CD4-positive, alpha-beta T cell treated with Interferon alpha-2 for 1 hour (primary cell): ENCODE results near the gene ETS2.
A peak's percentile ranks its signal among the peaks of the same experiment; 100 is the strongest.
"Not testable (repeated sequence)": the region's sequence is repeated elsewhere in the genome, so short reads cannot be mapped to it uniquely, and the experiment has no call there.

Experiments used
- DNase-seq, 2 donors: peaks; one replicate each; pipeline ENCODE4 v3.0.0-alpha.2; 2020 to 2022

Gene ETS2

DNA sequence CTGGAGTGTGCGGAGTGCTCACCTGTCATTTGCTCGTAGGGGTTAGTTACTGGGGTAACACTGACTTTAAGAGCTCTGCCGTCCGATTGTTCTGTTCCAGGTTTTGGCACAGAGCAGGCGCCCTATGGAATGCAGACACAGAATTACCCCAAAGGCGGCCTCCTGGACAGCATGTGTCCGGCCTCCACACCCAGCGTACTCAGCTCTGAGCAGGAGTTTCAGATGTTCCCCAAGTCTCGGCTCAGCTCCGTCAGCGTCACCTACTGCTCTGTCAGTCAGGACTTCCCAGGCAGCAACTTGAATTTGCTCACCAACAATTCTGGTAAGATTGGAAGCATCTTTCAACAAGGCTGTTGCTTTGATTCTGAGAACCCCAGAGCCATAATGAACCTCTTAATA is 12.6 kb downstream of the ETS2 start:
- DNase-seq, result no peak

DNA sequence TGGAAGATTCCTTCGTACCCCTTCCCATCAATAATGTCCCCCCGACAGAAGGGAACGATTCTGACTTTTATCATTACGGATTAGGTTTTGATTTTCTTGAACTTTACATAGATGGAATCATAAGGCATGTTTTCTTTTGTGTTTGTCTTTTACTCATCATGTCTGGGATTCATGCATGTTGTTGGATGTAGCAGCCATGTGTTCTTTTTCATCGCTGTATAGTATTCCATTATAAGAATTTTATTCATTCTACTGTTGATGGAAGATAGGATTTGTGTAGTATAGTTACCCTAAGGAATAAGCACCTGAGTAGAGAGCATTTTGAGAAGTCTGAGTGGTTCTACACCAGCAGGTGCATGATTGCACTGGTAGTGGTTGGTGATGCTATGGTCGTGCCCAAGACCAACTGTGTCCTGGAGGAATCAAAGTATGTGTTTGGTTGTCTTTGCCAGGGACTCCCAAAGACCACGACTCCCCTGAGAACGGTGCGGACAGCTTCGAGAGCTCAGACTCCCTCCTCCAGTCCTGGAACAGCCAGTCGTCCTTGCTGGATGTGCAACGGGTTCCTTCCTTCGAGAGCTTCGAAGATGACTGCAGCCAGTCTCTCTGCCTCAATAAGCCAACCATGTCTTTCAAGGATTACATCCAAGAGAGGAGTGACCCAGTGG is 13.5 kb downstream of the ETS2 start:
- no peak for DNase-seq

- no peak for DNase-seq
These were observed 14.0 kb downstream of the ETS2 start for GRCh38 chr21:38819719-38820159.

DNA sequence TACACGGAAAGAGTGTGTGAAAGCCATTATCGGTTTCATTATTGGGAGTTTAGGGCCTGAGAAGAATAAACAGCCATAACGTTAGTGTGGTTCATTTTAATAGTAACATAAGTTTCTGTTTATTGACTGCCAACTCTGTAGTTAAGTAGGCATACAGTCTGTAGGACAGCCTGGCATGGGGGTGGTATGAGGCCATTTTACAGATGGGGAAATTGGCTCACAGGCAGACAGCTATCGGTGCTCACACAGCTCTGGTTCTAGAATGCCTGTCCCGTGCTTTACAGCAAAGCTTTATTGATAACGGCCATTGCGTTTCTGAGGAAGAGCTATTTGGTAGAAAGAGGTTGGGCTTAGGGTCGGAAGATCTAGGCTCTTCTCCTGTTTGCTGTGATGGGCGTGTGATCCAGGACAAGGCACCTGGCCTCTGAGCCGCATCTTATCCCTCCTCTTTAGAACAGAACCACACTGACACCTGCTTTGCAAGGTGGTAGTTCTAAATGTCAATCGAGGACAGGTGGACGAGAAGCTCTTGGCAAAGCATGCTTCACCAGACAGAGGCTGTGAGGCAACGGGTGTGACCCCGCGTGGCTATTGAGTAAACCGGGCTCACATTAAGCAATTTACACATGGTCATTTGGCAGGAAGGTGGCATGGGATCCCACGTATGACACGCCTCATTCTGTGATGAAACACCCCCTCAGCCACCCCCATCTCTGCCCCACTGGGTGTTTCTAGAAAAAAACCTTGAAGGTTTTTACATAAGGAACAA is 14.9 kb downstream of the ETS2 start:
- DNase-seq, result peak in 1 of 2 donors; percentile 54

GRCh38 chr21:38821248-38821647 is 15.5 kb downstream of the ETS2 start:
- no peak for DNase-seq

DNA sequence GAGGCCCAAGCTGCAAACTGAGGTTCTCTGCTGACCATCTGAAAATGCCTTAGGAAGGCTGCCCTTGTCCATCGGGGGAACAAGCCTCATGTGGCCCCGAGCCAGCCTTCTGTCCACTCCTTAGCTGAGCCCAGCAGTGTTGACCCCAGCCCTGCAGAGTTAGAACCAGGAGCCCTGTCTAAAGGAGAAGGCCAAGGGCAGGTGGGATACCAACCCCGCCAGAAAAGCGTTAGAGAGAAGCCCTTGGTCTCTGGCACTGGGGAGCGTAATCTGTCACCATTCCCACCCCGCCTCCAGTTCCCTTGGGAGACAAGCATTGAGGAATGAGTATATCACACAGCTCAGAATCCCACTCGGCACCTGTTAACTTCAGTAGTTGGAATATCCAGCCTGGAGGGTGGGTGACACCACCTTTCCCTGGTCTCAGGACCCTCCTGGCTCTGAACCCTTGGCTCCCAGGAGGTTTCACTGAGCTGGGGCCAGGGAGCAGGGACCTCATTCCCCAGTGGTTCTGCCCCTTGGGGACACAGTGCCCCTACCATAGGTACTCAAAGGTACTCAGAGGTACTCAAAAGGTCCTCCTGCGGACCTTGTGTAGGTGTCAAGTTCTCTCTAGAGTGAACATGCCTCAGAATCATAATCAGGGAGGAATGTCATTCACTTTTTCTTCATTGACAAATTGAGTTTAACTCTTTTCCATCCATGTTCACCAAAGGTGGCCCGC is 16.4 kb downstream of the ETS2 start:
- DNase-seq, result no peak

- DNase-seq, result no peak
These were observed 17.1 kb downstream of the ETS2 start for GRCh38 chr21:38822778-38823238.

- DNase-seq, result no peak
These were observed 18.0 kb downstream of the ETS2 start for GRCh38 chr21:38823737-38824123.

DNA sequence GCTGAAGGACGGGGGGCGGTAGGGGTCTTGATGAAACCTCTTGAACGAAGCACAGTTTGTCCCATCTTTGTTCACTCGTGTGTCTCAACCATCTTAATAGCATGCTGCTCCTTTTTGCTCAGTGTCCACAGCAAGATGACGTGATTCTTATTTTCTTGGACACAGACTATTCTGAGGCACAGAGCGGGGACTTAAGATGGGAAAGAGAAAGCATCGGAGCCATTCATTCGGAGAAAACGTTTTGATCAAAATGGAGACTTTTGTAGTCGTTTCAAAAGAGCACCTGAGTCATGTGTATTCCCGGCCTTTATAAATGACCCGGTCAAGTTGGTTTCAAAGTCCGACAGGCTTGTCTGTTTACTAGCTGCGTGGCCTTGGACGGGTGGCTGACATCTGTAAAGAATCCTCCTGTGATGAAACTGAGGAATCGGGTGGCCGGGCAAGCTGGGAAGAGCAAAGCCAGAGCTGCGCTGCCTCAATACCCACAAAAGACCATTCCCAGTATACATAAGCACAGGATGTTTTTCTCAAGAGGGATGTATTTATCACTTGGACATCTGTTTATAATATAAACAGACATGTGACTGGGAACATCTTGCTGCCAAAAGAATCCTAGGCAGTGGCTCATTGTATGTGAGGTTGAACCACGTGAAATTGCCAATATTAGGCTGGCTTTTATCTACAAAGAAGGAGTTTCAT is 18.5 kb downstream of the ETS2 start:
- no peak for DNase-seq

GRCh38 chr21:38825269-38825668 is 19.5 kb downstream of the ETS2 start:
- DNase-seq, result no peak

- no peak for DNase-seq
These were observed 20.2 kb downstream of the ETS2 start for GRCh38 chr21:38825921-38826320.

- not testable (repeated sequence) for DNase-seq
These were observed 22.4 kb downstream of the ETS2 start for GRCh38 chr21:38828111-38828510.

DNA sequence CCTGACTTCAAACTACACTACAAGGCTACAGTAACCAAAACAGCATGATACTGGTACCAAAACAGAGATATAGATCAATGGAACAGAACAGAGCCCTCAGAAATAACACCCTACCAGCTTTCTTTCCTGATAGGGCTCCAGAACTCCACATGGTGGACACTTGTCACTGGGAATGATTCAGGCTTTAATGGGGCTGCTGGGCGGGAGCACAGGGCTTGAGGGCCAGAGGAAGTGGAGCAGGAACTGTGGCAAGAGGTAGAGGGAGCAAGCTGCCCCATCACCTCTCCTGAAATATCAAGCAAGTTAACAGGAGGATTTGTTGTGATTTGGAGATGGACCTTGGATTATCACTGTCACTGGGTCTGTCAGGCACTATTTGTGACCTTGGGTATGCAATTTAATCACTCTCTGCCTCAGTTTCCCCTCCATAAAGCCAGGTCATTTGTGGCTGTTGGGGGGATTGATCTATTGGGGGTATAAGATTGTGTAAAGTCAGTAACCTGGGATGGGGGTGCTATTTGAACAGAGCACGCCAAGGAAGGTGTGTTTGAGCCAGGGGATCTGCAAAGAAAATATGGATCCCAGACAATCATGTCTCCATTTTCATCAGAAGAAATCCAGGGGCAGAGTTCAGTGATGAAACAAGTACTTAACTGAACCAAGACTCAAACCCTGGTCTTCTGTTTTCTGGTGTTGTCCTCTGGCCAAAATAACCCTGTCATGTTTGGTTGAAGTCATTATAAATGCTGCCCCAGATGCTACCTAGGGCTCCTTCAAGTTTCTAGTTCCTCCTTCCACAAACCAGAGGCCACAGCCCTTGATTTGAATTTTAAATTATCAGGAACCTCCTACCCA is 25.2 kb downstream of the ETS2 start:
- no peak for DNase-seq

DNA sequence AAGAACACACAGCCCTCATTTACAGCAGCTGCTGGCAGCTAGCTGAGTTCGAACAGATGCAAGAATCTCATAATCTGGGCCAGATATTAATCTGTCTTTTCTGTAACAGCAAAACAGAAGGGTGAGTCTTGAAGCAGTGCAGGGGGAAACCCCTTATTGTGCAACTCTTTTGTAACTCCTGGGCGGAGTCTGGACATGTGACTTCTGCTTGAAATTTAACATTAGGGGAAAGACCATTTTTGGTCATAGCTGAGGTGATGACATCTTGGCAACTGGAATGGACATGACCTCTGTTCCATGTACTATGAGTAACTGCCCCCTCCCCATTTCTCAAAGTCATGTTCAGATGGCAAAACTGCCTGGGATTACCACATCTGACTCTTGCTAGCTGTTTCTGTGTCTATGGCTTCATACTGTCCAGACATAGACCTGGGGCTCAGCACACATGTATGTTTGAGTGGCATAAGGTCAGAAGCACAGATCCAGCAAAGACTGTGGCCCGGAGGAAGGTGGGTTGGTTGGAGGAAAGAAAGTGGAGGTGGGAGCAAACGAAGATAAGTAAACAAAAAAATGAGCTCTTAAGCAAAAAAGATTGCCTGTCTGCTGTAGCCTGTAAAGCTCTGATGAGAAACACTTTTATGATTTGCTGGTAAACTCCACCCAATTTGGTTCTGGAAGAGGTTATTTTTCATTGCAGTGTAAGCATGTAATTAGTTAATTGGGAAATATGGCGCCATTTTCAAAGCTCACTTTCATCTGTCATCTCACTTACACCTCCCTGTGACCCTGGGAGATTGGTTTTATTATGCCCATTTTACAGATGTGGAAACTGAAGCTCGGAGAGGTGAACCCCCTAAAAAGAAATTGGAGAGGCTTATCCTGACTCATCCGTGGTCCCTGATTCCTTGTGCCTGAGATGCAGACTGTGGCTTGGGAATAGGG is 26.1 kb downstream of the ETS2 start:
- peak; percentile 64 to 83 for DNase-seq

DNA sequence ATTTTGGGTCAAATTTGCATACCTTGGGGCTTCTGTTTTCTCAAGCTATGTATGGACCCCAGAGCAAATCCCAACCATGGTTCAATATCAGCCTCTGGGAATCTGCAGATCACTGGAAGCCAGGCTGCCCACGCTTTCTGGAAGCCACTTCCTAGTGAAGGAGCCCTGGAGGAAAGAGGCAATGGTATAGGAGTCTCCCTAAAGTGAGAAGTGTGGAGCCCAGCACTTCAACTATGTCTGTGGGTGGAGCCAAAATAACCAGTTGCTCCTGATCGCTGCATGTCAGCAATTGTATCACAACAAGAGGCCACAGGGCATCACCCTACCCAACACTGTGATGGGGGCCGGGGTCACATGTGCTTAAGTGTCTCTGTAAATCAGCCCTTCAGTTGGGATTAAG is 26.9 kb downstream of the ETS2 start:
- no peak for DNase-seq

DNA sequence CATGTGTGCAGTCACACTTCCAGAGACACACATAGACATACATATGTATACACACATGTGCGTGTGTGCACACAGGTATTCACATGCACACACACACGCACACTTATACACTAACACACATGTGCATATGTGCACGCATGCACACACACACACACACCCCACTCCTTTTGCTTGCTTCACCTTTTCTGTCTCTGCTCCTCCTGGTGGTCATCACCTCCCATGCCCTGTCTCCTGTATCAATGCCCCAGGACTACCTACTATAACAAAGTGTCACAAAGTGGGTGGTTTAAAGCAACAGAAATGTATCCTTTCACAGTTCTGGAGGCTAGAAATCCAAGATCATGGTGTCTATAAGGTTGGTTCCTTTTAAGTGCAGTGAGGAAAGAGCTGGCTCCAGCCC is 27.4 kb downstream of the ETS2 start:
- no peak for DNase-seq

DNA sequence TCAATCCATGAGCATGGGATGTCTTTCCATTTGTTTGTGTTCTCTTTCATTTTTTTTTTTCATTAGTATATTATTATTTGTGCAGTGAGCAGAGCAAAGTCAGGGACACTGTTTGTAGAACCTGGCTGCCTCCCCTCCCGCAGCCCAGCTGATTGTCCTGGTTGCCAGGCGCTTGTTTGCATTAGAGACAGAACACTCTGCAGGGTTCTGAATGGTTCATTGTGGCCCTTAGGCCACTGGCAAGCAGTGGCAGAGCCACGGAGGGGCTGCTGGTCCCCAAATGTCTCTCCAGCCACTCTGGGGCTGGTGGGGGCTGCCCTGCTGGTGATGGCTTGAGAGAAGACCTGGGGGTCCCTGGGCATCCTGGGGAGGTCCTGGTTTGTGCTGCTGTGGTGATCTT is 29.0 kb downstream of the ETS2 start:
- no peak for DNase-seq

- DNase-seq, result no peak
These were observed 32.2 kb downstream of the ETS2 start for GRCh38 chr21:38837806-38838461.

DNA sequence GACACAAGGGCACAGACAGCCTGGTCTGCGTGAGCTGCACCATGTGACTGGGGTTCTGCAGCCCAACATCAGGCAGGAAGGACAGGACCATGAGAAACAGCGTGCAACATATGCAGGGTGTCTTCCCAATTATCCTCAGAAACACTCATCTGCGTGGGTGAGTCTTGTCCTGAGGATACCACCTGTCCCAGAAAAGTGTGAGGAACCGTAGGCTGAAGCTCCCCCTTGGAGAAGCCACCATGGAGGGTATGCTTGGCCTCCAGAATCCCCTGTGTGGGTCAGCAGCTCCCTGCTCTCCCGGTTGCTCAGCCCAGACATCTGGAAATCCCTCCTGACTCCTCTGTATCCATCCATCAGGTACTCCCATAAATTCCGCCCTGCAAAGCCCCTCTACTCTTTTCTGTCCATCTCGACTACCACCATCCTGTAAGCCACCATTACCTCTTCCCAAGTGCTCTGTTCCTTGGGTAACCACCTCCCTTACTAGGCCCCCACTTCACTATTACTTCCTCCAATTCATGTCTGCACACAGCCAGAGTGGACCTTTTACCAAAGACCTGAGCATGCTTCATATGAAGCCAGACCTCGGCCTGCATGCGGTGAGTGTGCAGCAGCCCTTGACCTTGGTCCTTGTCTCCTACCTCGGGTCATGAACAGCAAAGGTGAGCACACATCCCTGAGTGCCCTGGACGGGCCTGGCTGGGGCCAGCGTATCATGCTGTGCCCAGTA is 33.0 kb downstream of the ETS2 start:
- no peak for DNase-seq
